D721Med (cell line): ENCODE results near the gene SEMA6B.

Experiments
- DNase-seq: peaks from one replicate; pipeline ENCODE4 v3.0.0; 2011; ENCODE audit warnings: low spot score; ENCODE audit not compliant: insufficient read length
- FAIRE-seq: peaks from 2 replicates; lab custom pipeline; 2011; peaks lifted over from hg19 to GRCh38; lab: Jason Lieb, UNC
- CTCF ChIP-seq: IDR thresholded peaks from 2 replicates; pipeline ENCODE4 v1.5.1; 2012; ENCODE audit warnings: mild to moderate bottlenecking, control low read depth; ENCODE audit not compliant: insufficient read depth; ENCODE audit errors: missing control alignments

The SEMA6B gene

GRCh38 chr19:4503825-4504170, 55.7 kb downstream of the SEMA6B start:
- DNase-seq: no peak
- FAIRE-seq: no peak
- no peak for TF ChIP-seq CTCF

- no peak for TF ChIP-seq CTCF
- FAIRE-seq (no peak), DNase-seq (no peak)
Measured at GRCh38 chr19:4503132-4503824, 56.2 kb downstream of the SEMA6B start.

GRCh38 chr19:4502282-4503131, 57.0 kb downstream of the SEMA6B start:
- no peak for TF ChIP-seq CTCF
- no peak for FAIRE-seq

GRCh38 chr19:4501691-4502090, 57.8 kb downstream of the SEMA6B start:
- no peak for TF ChIP-seq CTCF
- DNase-seq: no peak
- no peak for FAIRE-seq

More at GRCh38 chr19:4502282-4503131, 57.0 kb downstream of the SEMA6B start:
- DNase-seq: no peak

GRCh38 chr19:4500841-4501591, 58.5 kb downstream of the SEMA6B start:
- FAIRE-seq (no peak), DNase-seq (no peak)
- no peak for TF ChIP-seq CTCF

GRCh38 chr19:4499855-4500254, 59.6 kb downstream of the SEMA6B start:
- TF ChIP-seq CTCF: no peak
- FAIRE-seq (no peak), DNase-seq (no peak)
